GM18519 (cell line): ENCODE measurements around the gene MBNL1.
A peak's percentile ranks its signal among the peaks of the same experiment; 100 is the strongest.

Experiments
- ATAC-seq: cut with Tn5 transposase; IDR thresholded peaks from one replicate; pipeline ENCODE4 v1.9.1; 2021; ENCODE audit warnings: mild to moderate bottlenecking, moderate library complexity; ENCODE audit not compliant: unreplicated experiment, low FRiP score

The MBNL1 gene

GRCh38 chr3:152268555-152269055 is at the start of gene MBNL1:
Gene MBNL1 (plus strand): TSS chr3:152268929. CDS start chr3:152300194, 31,265 bp downstream.
- ATAC-seq: peak; percentile 36

GRCh38 chr3:152219216-152219615 is 49.5 kb upstream of the MBNL1 start:
- no peak for ATAC-seq

GRCh38 chr3:152219769-152220255 is 48.9 kb upstream of the MBNL1 start:
- no peak for ATAC-seq

DNA sequence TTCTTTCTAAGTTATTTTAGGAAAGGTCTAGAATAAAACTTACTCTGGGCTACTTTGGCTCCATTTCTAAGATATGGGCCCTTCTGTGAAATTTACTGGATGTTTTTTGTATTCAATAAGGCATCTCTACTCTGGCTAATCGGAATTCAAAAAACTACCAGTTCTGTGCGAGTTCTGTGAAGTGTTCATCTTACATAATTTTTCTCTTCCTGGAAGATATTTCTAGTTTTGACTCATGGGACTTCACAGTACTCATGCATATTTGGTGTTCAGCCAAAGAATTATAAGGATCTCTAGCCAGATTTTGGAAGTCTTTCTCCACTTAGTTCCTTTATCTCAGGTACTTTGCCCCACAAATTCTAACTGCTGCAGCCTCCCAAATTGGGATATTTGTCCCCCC is 46.4 kb upstream of the MBNL1 start:
- ATAC-seq: peak; percentile 56

GRCh38 chr3:152225201-152225600 is 43.5 kb upstream of the MBNL1 start:
- ATAC-seq: no peak

DNA sequence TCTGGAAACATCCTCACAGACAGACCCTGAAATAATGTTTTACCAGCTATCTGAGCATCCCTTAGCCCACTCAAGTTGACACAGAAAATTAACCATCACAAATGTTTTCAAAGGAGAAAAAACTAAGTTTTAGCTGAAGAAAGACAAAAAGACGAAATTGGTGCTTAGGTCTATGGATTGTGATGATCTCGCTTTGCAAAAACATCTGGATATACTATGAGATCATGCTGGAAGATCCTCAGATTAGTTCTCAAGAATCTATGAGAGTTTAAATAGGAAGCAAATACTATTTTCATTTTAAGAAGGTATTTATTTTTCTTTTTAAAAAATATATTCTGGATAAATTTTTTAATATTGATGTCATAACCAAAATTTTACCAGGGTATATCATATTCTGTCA is 42.6 kb upstream of the MBNL1 start:
- ATAC-seq: no peak

DNA sequence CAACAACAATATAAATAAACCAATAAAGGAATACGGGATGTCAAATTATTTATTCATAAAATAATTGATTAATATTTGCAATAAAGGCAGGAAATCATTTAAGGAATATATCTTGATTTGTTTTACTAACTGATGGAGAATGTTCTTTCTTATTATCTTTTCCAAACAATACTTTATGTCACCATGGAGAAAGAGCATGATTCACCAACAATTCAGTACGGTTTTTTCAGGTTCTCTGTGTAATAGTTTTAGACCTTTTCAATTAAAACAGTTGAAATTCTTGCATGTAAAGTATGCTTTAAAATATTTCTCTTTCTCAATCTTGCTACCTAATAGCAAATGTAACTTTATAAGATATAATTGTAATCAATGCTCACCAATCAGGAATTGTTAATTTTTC is 41.7 kb upstream of the MBNL1 start:
- no peak for ATAC-seq

- ATAC-seq: no peak
Measured at GRCh38 chr3:152229692-152230091, 39.0 kb upstream of the MBNL1 start.

GRCh38 chr3:152230370-152230769 is 38.4 kb upstream of the MBNL1 start:
- no peak for ATAC-seq

DNA sequence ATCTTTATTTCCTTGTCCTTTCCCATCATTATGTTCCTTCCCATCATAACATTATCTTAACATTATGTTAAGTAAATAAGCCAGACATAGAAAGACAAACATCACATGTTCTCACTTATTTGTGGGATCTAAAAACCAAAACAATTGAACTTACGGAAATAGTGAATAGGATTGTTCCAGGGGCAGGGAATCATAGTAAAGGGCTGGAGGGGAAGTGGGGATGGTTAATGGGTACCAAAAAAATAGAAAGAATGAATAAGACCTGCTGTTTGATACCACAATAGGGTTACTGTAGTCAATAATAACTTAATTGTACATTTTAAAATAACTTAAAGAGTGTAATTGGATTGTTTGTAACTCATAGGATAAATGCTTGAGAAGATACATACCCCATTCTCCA is 36.7 kb upstream of the MBNL1 start:
- no peak for ATAC-seq

GRCh38 chr3:152232679-152233078 is 36.0 kb upstream of the MBNL1 start:
- no peak for ATAC-seq

- ATAC-seq: no peak
Measured at GRCh38 chr3:152234657-152235375, 33.9 kb upstream of the MBNL1 start.

DNA sequence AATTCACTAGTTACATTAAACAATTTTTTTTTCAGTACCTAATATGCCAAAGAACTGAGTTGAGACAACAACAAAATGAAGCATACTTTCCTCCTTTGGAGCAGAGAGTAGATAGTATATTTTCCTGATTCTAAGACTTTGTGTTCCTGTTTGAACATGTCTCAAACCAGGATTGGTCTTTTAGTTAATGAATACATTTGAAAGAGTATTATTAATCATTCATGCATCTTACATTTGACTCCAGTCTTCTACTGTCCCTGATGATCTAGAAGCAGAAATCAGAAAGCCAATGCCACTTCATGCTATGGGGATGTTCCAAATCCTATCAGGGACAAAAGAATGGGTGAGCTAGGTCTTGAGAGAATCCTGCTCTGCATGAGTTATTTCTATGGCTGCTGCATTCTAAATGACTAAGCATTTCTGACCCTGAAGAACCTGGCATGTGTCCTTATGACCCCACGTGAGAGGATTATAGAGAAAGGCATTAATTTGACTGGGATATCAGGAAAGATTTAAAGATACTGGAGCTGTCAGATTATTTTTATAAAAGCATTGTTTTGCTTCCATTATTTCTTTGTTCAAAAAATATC is 32.9 kb upstream of the MBNL1 start:
- ATAC-seq: no peak

- no peak for ATAC-seq
Measured at GRCh38 chr3:152236716-152237115, 32.0 kb upstream of the MBNL1 start.

DNA sequence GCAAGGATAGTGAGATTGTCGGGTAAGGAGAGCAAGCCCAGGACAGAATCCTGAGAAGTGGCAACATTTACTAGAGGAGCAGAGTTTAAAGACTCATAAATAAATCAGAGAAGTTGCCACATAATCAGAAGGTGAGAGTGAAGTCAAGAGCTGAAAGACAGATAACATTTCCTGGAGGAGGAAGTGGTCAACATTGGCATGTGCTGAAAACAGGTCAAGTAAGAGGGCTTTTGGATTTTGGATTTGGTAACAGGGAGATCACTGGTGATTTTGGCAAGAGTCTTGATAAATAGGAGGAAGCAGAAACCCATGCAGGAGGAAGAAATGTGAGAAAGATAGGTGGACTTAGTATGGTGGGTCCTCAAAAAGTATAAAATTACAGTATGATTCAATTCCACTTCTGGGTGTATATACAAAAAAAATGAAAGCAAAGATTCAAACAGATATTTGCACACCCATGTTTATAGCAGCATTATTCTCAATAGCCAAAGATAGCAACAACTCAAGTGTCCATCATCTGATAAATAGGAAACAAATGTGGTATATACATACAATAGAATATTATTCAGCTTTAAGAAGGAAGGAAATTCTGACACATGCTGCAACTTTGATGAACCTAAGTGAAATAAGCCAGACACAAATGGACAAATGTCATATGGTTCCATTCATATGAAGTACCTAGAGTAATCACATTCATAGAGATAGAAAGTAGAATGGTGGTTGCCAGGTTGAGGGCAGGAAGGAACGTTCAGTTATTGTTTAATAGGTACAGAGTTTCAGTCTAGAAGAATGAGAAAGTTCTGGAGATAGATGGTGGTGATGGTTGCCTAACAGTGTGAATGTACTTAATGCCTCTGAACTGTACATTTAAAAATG is 27.3 kb upstream of the MBNL1 start:
- ATAC-seq: peak; percentile 31

DNA sequence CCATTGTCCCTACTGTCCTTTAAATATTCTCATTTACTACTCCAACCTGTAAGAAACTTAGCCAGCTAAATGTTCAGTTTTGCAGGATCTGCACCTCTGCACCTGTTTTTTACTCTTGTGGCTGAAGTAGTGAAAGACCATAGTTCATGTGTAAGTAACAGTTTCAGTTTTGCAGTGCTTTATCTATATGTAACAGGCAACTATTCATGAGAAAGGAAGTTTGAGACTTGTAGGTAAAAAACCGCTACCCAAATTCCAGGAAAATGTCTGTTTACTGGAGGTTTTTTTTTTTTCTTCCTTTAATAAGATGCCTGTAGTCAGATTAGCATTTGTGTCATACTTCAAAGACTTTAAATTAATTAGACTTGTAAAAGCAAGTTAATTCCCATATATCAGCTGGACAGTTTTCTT is 25.4 kb upstream of the MBNL1 start:
- ATAC-seq: peak; percentile 56

- peak; percentile 32 for ATAC-seq
Measured at GRCh38 chr3:152243721-152244516, 24.8 kb upstream of the MBNL1 start.

- no peak for ATAC-seq
Measured at GRCh38 chr3:152244517-152244888, 24.2 kb upstream of the MBNL1 start.

GRCh38 chr3:152245498-152246170 is 23.1 kb upstream of the MBNL1 start:
- ATAC-seq: no peak

DNA sequence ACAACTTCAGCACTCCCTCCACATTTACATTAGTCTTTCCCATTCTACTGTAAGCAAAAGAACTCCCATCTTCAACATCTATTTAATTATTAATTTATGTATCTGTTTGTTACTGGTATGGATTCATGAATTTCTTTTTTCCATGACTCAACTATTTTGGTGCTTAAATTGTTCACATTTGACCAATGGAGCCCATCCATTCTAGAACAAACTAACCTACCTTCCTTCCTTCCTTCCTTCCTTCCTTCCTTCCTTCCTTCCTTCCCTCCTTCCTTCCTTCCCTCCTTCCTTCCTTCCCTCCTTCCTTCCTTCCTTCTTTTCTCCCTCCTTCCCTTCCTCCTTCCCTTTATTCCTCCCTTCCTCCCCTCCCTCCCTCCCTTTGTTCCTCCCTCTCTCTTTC is 16.8 kb upstream of the MBNL1 start:
- no peak for ATAC-seq
